ENCODE results near the gene OSBPL5. TPM values are rescaled to one million over a fixed set of nuclear protein-coding genes. Genes with fewer than 3 reads are reported as not detected.

Gene OSBPL5
- total RNA-seq, 1 donor from 2014 or later, result 6.2 TPM

DNA sequence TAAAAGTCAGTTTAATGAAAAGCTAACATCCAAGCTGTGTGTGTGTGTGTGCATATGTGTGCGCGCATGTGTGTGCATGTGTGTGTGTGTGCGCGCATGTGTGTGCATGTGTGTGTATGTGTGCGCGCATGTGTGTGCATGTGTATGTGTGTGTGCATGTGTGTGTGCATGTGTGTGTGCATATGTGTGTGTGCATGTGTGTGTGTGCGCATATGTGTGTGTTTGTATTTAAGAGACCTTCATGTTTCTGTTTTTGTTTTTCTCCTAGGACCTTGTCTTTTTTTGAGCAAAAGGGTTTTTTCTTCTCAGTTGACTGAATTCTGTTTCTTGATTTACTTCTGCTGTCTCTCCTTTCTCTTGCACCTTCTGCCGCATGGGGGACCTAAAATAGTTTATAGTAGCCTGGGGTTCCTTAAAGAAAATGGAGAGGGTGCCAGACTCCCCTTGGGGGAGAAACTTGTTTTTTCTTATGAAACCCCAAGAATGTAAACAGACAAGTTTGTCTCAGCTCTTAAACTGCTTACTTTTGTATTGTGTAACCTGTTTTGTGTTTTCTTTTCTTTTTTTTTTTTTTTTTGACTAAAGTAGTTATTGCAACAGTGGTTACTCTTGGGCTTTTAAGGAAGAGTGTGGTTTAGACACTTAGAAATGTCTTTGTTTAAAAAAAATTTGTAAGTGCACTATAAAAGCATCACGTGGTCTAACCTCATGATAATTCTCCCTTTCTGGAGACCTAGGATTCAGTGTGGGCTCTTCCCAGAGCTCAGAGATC is 53.0 kb downstream of the OSBPL5 start:
- no peak overlapping the region for H3K27ac Mint-ChIP-seq

DNA sequence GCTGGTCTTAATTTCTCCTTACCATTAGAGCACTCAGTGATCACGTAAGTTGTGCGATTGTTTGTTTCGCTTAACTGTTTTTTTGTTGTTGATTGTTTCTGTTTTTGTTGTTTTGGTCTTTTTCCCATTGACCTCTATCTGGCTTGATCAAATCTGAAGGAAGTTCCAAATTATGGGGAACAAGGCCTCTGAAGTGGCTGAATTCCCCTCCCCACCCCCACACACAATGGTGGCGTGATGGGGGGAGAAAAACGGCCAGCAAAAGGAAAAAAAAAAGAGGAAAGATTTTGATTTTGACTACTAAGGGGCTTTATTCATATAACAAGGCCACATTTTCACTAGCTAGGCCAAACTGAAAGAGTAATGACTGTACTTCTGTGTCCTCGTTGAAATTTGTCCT is 53.6 kb downstream of the OSBPL5 start:
- peaks cover 32% of the 10 kb centered on the region for H3K9me3 Mint-ChIP-seq
- Histone ChIP-seq H3K4me1 (no peaks in the 10 kb centered on the region), H3K4me2 (no peak overlapping the region), H3F3A (ENCODE audit: low read depth) (no peaks in the 10 kb centered on the region), H3K9me3 (ENCODE audit: low read depth) (peaks cover 31% of the 10 kb centered on the region), H3K27me3 (no peaks in the 10 kb centered on the region), H4K20me1 (ENCODE audit: low read depth) (no peaks in the 10 kb centered on the region), H3K4me3 (no peak overlapping the region), H3K27ac (no peak overlapping the region), H3K36me3 (peaks cover 17% of the 10 kb centered on the region), H2AFZ (replicated peaks) (no peak overlapping the region), H3K9ac (no peak overlapping the region), H3K79me2 (ENCODE audit: low read depth) (no peaks in the 10 kb centered on the region)
- no peak for TF ChIP-seq EZH2phosphoT487 (IDR thresholded peaks at IDR 0.05)
- TF ChIP-seq EZH2 (IDR thresholded peaks at IDR 0.05), result no peak
- no peak for TF ChIP-seq CTCF (IDR thresholded peaks at IDR 0.05)
- no peak overlapping the region for H3K4me3 Mint-ChIP-seq
- no peaks in the 10 kb centered on the region for H3K27me3 Mint-ChIP-seq (ENCODE audit: insufficient read depth, low read depth)
- DNase-seq (ENCODE audit: low spot score), result no peak
- H3K27ac Mint-ChIP-seq, result no peak overlapping the region
- H3K4me1 Mint-ChIP-seq, result peaks cover 3% of the 10 kb centered on the region
- peaks cover 45% of the 10 kb centered on the region for H3K36me3 Mint-ChIP-seq

More for the DNA sequence above, 53.0 kb downstream of the OSBPL5 start:
- peaks cover 45% of the 10 kb centered on the region for H3K36me3 Mint-ChIP-seq
- no peak overlapping the region for H3K27ac ChIP-seq
- H3F3A ChIP-seq (ENCODE audit: low read depth), result no peaks in the 10 kb centered on the region
- no peaks in the 10 kb centered on the region for H3K27me3 Mint-ChIP-seq (ENCODE audit: insufficient read depth, low read depth)
- no peak overlapping the region for H3K4me2 ChIP-seq
- H3K4me3 ChIP-seq, result no peak overlapping the region
- H3K36me3 ChIP-seq, result peaks cover 17% of the 10 kb centered on the region
- no peak overlapping the region for H3K9ac ChIP-seq
- no peak overlapping the region for H2AFZ ChIP-seq (replicated peaks)
- H3K79me2 ChIP-seq (ENCODE audit: low read depth), result no peaks in the 10 kb centered on the region
- H3K4me1 Mint-ChIP-seq, result peaks cover 3% of the 10 kb centered on the region
- DNase-seq (ENCODE audit: low spot score), result no peak
- no peak overlapping the region for H3K4me3 Mint-ChIP-seq
- TF ChIP-seq EZH2phosphoT487 (IDR thresholded peaks at IDR 0.05) (no peak), CTCF (IDR thresholded peaks at IDR 0.05) (no peak), EZH2 (IDR thresholded peaks at IDR 0.05) (no peak)
- H3K9me3 ChIP-seq (ENCODE audit: low read depth), result peaks cover 31% of the 10 kb centered on the region
- H4K20me1 ChIP-seq (ENCODE audit: low read depth), result no peaks in the 10 kb centered on the region
- no peaks in the 10 kb centered on the region for H3K4me1 ChIP-seq
- peaks cover 34% of the 10 kb centered on the region for H3K9me3 Mint-ChIP-seq
- no peaks in the 10 kb centered on the region for H3K27me3 ChIP-seq

- peak; percentile 59 for DNase-seq (ENCODE audit: low spot score)
Observed at GRCh38 chr11:3109921-3110706, 55.0 kb downstream of the OSBPL5 start.

More at GRCh38 chr11:3109921-3110706, 55.0 kb downstream of the OSBPL5 start:
- Histone ChIP-seq H3K4me2 (no peak overlapping the region), H3K9me3 (ENCODE audit: low read depth) (peaks cover 23% of the 10 kb centered on the region), H3K9ac (no peak overlapping the region), H4K20me1 (ENCODE audit: low read depth) (no peaks in the 10 kb centered on the region), H3K79me2 (ENCODE audit: low read depth) (no peaks in the 10 kb centered on the region), H3K4me1 (no peaks in the 10 kb centered on the region), H3K27me3 (no peaks in the 10 kb centered on the region), H3K36me3 (peaks cover 11% of the 10 kb centered on the region), H3F3A (ENCODE audit: low read depth) (no peaks in the 10 kb centered on the region), H3K4me3 (no peak overlapping the region), H3K27ac (no peak overlapping the region), H2AFZ (replicated peaks) (no peak overlapping the region)
- no peak overlapping the region for H3K4me3 Mint-ChIP-seq
- peaks cover 24% of the 10 kb centered on the region for H3K9me3 Mint-ChIP-seq
- no peak overlapping the region for H3K27ac Mint-ChIP-seq
- peaks cover 38% of the 10 kb centered on the region for H3K36me3 Mint-ChIP-seq
- H3K4me1 Mint-ChIP-seq, result peaks cover 3% of the 10 kb centered on the region
- no peaks in the 10 kb centered on the region for H3K27me3 Mint-ChIP-seq (ENCODE audit: insufficient read depth, low read depth)
- TF ChIP-seq EZH2phosphoT487 (IDR thresholded peaks at IDR 0.05) (no peak), CTCF (IDR thresholded peaks at IDR 0.05) (peak; percentile 53)
